HG02870 (cell line): Measurements from ENCODE around the gene OLAH.
"Not testable (repeated sequence)": the region's sequence is repeated elsewhere in the genome, so short reads cannot be mapped to it uniquely, and the experiment has no call there.

Experiments used
- ATAC-seq: cut with Tn5 transposase; IDR thresholded peaks from one replicate; pipeline ENCODE4 v1.9.1; 2021; ENCODE audit warnings: mild to moderate bottlenecking, moderate library complexity; ENCODE audit not compliant: unreplicated experiment

The OLAH gene

DNA sequence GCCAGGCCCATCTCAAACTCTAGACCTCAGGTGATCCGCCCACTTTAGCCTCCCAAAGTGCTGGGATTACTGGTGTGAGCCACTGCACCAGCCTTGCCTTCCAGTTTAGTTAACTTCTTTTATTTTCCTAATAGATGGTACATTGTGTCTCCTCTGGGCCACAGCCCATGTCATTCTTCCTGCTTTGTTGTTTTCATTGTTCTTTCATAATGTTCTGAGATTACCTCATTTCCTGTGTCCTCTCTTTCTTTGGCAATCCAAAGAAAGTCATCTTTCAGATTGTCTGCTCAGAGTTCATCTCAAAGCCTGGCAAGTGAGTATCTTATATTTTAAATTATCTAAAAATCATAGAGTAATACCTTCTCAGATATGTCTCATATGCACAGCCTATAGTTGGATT is at the start of gene OLAH:
Gene OLAH (plus strand): TSS at position 270 of the 400 bp plus-strand sequence. CDS start 3,346 bp downstream, outside the sequence.
- ATAC-seq, result no peak

DNA sequence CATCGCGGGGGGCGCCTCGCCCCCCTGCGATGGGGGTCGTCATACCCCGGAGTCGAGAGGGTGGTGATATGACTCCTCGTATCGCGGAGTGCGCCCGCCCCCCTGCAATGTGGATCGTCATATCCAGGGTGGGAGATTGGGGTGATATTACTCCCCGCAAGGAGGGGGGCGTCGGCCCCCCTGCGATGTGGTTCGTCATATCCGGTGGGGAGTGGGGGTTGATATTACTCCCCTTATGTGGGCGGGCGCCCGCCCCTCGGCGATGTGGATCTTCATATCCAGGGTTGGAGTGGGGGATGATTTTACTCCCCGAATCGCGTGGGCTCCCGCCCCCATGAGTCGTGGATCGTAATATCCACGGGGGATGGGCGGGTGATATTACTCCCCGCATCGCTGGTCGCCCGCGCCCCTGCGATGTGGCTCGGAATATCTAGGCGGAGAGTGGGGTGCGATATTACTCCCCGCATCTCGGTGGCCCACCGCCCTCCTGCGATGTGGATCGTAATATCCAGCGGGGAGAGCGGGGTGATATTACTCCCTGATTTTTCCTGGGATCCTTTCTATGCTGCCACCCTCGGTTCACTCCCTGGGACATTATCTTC is 47.7 kb upstream of the OLAH start:
- no peak for ATAC-seq

DNA sequence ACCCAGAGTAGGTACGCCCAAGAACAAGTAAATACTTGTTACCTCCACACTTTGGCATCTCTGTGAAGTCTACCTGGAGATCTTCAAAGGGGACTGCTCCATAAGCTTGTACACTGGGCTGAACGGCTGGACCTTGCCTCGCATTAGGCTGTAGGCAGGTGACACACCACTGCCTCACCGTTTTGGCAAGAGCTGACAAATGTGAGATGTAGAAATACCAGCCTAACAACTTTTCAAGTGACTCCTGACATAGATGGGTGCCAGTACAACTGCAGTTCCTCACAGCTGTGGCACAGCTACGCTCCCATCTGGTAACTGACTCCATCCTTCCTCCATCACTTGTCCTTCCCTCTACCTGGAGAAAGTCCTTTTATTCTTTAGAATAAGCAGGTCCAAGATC is 30.2 kb upstream of the OLAH start:
- ATAC-seq, result not testable (repeated sequence)

DNA sequence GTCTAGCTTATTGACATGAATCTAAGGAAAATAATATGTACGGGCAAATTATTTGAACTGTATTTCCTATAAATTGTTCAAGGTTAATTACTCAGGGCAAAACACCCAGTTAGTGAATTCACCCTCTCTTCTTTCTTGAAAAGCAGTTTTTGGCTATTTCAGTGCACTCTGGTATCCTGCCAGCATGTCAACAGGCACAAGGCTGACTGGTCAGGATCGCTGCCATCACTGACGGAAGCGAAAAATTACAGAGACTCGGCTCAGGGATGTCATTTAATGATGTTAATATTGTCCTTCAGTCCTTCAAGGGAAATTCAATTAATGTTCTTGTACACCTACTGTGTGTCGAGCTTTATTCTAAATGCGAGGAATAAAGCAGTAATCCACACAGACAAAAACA is 28.3 kb upstream of the OLAH start:
- no peak for ATAC-seq

DNA sequence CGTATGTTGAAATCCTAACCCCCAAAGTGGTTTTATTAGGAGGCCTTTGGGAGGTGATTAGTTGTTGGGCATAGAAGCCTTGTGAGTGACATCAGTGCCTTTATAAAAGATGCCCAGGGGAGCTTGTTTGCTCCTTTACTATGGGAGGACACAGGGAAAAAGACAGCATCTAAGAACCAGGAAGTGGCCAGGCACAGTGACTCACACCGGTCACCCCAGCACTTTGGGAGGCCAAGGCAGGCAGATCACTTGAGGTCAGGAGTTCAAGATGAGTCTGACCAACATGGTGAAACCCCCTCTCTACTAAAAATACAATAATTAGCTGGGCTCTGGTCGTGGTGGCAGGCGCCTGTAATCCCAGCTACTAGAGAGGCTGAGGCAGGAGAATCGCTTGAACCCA is 22.8 kb upstream of the OLAH start:
- ATAC-seq, result not testable (repeated sequence)

DNA sequence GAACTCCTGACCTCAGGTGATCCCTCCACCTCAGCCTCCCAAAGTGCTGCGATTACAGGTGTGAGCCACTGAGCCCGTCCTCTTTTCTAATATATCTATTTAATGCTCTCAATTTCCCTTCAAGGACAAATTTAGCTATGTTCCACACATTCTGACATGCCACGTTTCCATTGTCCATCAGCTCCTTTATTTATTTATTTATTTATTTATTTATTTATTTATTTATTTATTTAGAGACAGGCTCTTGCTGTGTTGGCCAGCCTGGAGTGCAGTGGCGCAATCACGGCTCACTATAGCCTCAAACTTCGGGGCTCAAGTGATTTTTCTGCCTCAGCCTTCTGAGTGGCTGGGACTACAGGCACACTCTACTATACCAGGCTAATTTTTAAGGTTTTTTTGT is 20.7 kb upstream of the OLAH start:
- ATAC-seq, result not testable (repeated sequence)

DNA sequence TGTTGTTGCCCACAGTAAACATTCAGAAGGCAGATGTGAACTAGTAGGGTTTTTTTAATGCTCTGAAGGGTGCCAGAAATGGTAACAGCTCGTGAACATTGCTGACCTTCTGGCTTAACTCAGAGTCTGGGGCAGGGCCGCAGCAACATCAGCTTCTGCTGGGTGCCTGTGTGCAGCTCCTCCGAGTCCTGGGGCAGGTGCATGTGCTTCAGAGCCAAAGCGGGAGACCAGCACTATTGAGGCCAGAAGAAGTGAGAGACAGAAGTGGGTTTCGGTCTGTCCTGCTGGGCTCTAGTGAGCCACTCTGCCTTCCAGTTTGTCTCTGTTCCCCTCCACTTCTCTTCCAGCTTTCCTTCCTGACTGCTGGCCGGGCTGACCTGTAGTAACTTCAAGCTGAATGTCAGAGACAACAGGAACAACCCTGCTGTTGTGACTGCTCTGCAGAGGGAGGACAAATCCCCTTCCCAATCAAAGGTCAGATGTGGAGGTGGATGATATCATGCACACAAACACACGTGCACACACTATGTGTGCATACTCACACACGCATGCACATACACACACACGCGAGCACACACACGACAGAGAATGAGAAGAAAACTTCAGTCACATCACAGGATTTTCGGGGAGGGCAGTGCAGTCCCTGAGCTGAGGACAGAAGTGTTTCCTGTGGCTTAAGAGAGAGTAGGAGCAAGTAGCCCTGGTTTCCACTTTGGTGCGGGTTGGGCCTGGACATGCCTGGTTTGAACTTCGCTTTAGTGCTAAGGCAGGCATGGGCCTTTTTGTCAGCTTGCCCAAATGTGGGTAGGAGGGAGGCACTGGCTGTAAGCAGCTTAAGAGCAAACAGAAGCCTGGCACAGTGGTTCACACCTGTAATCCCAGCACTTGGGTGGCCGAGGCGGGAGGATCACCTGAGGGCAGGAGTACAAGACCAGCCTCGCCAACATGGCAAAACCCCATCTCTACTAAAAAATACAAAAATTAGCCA is 19.4 kb upstream of the OLAH start:
- not testable (repeated sequence) for ATAC-seq

DNA sequence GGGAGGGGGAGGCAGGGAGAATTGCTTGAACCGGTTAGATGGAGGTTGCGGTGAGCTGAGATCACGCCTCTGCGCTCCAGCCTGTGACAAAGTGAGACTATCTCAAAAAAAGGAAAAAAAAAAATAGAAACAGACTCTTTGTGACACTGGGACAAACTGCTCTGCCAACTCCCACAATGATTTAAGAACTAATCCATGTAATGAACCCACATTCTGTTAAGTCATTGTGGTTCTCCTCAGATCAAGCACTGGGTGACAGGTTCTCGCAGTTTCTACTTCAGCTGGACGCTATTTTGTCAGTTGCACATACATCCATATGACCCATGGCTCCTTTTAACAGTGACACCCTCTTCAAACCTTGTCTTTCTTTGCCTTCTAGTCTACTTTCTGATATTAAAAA is 18.7 kb upstream of the OLAH start:
- not testable (repeated sequence) for ATAC-seq

DNA sequence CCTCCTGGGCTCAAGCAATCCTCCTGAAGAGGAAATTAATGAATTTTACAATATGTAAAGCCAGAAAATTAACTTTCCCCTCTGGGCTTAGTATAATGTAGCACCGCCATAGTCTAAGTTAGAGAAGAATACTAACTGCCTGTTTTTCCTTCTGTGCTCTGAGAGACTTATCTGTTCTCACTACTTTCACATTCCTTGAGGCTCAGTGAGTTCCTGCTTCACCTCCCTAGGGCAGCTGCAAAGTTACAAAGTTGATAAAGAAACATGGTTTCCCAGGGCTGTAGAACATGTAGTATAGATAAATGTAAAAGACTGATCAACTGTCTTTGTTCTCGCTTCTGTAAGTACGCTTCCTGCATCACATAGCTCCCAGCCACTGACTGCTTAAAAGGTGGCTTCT is 16.0 kb upstream of the OLAH start:
- no peak for ATAC-seq

DNA sequence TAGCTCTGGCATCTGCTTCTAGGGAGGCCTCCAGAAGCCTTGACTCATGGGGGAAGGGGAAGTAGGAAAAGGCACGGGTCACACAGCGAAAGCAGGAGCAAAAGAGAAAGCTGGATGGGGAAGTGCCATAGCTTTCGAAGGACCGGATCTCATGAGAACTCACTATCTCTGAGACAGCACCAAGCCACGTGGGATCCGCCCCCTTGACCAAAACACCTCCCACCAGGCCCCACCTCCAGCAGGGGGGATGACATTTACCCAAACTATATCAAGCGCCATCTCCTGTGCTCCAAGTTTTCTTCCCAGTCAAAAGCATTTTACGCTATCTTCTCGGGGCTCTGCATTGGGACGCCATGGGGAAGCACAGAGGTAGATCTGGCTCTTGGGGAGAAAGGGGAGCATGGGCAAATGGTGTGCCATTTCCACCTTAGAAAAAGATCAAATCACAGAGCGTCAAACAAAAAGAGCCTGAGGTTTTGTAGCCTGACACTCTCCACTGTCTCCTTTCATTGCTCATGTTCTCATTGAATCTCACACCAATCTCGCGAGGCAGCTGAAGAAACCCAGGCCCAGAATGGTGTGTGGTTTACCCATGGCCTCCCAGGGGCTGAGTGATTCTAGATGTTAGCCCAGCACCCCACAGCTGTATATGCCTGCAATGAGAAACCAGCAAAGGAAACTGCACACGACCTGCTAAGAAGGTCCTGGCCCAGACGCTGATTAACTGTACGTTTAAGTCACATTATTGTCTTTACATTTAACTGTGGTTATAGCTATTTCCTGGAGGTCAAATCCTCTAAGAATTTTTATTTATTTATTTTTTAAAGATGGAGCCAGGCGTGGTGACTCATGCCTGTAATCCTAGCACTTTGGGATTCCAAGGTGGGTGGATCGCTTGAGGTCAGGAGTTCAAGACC is 8.1 kb upstream of the OLAH start:
- ATAC-seq, result no peak

DNA sequence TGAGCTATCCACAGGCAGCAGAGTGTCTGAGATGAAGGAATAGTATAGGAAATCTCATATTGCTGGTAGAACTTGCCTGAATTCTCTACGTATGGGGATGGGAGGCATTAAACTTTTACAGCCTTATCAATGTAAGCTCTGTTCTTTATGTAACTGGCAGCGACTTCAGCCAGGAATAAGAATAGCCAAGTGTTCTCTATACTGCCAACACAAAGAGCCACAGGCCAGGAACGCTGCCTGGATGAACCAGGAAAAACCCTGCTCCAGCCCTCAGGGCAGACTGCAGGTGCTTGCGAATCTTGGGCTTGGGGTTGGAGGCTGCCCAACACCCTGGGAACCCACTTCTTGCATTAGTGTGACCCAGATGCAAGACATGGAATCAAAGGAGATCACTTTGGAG is 6.1 kb upstream of the OLAH start:
- no peak for ATAC-seq

DNA sequence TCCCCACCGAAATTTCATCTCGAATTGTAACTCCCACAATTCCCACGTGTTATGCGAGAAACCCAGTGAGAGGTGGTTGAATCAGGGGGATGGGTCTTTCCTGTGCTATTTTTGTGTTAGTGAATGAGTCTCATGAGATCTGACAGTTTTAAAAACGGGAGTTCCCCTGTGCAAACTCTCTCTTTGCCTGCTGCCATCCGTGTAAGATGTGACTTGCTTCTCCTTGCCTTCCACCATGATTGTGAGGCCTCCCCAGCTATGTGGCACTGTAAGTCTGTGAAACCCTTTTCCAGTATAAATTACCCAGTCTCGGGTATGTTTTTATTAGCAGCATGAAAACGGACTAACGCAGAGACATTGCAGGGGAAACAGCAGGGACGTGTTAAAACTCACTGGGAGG is 5.3 kb upstream of the OLAH start:
- ATAC-seq, result no peak

DNA sequence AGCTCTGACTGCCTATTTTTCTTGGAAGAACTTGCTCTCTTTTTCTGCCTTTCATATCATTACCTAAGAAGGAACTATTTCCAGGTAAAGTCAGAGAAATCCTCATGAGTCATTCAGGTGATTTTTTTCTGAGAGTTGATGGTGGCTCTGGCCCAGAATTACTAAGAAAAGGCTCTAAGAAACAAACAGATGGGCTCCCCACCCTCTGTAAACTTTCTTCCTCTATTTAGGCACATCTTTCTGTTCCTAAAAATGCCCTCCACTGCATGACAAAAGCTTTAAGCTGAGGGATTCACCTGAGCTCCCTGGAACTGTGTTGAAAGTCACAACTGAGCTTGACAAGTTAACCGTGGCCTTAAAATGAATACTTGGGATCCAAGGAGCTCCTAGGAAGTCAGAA is 1.6 kb downstream of the OLAH start:
- ATAC-seq, result no peak

DNA sequence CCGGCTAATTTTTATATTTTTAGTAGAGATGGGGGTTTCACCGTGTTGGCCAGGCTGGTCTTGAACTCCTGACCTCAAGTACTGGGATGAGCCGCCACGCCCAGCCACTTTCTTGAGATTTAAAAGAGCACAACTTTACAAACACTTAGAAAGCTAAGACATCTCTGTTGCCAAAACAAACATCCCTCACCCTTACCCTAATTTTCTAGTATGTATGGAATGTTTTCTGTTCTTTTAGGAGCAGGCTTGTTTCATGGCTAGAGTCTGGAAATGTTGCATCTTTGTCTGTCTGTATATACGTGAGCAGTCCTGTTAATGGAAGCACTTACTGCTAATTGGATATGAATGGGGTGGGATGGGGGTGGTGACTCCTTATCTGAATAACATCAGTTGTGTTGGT is 2.9 kb downstream of the OLAH start:
- ATAC-seq, result no peak

DNA sequence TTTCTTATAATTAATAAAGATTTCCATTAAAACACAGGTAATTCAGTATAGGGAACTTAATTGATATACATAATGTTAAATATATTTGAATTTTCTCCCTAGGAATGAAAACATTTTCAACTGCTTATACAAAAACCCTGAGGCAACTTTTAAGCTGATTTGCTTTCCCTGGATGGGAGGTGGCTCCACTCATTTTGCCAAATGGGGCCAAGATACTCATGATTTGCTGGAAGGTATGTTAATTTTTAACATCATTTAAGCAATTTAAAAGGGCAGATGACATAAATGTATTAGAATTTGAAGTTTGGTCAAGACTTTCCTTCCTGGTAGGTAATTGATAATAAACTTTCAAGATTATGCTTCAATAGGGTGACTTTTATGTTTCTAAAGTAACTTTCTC is 5.8 kb downstream of the OLAH start:
- no peak for ATAC-seq

DNA sequence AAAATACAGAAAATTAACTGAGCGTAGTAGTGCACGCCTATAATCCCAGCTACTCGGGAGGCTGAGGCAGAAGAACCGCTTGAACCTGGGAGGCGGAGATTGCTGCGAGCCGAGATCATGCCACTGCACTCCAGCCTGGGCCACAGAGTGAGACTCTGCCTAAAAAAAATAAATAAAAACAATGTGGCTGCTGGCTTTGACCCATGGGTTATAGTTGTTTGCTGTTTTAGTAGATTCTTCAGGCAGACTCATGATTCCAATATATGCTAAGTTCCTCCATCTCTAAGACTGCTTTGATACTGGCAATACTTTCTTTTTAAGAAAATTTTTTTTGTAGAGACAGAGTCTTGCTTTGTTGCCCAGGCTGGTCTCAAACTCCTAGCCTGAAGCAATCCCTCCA is 8.4 kb downstream of the OLAH start:
- no peak for ATAC-seq

DNA sequence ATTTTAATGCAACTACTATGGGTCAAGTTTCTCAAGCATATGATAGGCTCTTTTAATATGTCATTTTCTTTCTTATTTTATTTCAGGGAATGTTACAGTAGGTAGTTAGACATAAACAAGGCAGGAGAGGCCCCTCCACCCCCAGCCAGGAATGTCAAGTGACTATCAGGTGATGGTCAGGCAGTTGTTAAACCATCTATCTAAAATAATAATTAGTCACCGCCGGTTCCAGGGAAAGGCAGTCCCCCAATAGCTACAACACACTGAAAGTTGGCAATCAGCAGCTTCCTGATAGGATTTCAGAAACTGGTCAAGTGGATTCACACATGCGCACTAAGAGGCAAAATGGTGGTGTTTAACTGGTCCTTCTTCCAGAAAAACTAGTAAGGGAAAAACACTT is 9.3 kb downstream of the OLAH start:
- no peak for ATAC-seq

DNA sequence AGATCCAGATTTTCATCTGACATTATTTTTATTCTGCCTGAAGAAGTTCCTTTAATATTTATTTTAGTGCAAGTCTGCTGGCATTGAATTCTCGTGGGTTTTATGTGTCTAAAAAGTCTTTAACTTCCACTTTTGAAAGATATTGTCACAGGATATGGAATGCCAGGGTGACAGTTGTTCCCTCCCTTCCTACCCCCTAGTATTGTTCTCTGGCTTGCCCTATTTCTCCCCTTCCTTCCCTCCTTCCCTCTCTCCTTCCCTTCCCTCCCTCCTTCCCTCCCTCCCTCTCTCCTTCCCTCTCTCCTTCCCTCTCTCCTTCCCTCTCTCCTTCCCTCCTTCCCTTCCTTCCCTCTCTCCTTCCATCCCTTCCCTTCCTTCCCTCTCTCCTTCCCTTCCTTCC is 14.9 kb downstream of the OLAH start:
- ATAC-seq, result no peak

DNA sequence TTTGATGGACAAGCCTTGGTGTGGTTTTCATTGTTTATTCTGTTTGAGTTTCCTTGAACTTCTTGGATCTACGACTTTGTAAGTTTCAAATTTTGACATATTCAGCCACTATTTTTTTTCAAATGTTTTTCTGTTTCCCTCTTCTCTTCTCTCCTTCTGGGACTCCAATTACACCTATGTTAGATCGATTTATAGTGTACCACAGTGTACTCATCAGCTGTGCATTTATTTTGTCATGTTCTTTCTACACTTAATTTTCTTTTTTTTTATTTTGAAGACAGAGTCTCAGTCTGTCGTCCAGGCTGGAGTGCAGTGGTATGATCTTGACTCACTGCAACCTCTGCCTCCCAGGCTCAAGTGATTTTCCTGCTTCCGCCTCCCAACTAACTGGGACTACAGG is 16.2 kb downstream of the OLAH start:
- no peak for ATAC-seq

DNA sequence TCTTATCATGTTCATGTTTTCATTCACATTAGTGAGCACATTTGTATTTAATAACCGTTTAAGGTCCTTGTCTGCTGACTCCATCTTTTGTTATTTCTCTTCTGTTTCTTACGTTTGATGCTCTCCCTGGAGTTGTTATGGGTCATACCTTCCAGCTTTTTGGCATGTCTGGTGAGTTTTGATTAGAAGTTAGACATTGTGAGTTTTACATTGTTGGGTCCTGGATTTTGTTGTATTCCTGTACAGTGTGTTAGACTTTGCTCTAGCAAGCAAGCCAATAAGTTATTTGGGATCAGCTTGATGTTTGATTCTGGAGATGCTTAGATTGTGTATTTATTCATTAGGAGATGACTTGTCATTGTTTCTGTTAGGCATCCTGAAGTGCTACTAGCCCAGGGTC is 16.9 kb downstream of the OLAH start:
- no peak for ATAC-seq

DNA sequence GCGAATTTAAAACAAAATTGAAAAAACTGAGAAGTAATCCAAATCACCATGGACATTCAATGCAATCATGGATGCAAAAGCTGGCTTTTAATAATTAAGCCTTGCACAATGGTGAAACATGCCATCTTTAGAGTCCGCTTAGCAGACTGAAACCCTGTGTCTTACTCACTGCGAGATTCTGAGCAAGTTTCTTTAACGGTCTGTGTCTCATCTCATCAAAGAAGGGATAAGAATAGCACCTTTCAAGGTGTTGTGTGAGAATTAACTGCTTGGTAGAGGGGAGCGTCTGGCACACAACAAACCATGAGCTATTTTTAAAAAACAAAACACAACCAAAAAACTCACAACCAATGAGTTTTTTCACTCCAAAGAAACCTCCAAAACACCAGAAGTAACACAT is 23.4 kb downstream of the OLAH start:
- ATAC-seq, result no peak
